Measurements from ENCODE around the gene NEXMIF.
"Not testable (repeated sequence)": the region's sequence is repeated elsewhere in the genome, so short reads cannot be mapped to it uniquely, and the experiment has no call there.

Gene NEXMIF

DNA sequence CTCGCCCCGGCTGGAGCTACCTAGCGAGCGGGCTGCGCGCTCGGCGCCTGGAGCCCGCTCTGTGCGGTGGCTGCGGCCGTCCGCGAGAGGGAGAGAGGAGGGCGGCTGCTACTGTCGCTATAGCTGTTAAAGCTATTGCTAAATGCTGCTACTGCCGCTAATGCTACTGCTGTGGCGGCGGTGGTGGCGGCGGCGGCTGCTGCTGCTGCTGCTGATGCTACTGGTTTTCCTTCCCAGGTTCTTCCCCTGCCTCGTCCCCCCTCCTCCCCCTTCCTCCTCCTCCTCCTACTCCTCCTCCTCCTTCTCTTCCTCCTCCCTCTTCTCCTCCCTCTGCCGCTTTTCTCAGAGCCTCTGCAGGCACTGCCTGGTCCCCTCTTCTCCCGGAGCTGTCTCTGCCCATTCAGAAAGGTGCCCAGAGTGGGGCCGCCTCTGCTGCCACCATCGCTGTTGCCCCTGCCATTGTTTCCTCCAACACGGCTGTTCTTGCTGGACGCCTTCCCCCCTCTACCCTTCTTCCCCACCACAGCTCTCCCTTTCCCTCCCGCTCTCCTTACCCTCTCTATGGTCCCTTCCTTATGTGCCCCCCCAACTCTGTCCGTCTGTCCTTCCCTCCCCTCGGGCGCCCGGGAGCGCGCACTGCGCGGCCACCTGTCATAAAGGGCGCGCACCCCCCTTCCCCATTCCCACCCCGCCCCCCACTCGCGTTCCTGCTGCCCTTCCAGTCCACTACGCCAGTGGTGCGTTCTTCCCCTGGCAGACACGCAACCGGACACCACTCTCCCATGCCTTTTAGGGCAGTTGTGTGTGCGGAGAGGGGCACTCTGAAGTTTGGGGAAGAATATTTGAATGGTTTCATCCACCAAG, at the start of gene NEXMIF:
Gene NEXMIF (minus strand): TSS at position 228 of the 864 bp plus-strand sequence.
- no peak for DNase-seq

DNA sequence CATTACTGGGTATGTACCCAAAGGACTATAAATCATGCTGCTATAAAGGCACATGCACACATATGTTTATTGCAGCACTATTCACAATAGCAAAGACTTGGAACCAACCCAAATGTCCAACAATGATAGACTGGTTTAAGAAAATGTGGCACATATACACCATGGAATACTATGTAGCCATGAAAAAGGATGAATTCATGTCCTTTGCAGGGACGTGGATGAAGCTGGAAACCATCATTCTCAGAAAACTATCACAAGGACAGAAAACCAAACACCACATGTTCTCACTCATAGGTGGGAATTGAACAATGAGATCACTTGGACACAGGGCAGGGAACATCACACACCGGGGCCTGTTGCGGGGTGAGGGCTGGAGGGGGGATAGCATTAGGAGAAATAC, 36.7 kb upstream of the NEXMIF start:
- not testable (repeated sequence) for DNase-seq

DNA sequence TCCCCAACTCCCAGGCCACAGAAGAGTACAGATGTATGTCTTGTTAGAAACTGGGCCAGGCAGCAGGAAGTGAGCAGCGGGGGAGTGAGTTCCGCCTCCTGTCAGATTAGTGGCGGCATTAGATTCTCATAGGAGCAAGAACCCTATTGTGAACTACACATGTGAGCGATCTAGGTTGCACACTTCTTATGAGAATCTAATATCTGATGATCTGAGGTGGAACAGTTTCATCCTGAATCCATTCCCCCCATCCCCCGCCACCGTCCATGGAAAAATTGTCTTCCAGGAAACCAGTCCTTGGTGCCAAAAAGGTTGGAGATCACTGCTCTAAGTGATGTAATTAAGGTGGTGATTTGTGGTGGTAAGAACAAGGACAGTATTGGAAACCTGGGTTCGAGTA, 24.5 kb upstream of the NEXMIF start:
- no peak for DNase-seq

DNA sequence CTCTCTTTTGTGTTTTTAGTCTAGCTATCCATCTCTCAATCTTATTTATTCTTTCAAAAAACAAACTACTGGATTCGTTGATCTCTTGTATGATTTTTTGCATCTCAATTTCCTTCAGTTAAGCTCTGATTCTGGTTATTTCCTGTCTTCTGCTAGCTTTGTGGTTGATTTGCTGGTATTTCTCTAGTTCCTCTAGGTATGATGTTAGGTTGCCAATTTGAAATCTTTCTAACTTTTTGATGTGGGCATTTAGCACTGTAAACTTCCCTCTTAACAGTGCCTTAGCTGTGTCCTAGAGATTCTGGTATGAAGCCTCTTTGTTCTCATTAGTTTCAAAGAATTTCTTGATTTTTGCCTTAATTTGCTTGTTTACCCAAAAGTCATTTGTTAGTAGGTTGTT, 15.2 kb upstream of the NEXMIF start:
- peak in 1 of 2 donors; percentile 1 for DNase-seq

DNA sequence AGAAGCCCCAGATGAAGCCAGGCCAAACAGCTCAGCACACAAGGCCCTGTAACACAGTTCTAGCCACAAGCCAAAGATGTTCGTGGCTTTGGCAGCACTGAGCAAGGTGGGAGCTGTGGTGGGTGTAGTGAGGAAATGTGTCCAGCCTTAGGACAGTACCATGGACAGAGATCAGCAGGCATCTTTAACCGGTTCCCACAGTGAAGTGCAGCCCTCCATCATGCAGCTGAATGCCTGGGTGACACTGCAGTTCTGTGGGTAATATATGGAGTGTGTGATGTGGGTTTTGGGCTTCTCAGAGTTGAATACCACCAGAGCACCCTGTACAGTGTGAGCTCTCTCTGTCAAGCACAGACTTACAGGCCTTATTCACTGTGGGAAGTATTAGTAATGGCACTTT, 6.0 kb upstream of the NEXMIF start:
- DNase-seq, result no peak

DNA sequence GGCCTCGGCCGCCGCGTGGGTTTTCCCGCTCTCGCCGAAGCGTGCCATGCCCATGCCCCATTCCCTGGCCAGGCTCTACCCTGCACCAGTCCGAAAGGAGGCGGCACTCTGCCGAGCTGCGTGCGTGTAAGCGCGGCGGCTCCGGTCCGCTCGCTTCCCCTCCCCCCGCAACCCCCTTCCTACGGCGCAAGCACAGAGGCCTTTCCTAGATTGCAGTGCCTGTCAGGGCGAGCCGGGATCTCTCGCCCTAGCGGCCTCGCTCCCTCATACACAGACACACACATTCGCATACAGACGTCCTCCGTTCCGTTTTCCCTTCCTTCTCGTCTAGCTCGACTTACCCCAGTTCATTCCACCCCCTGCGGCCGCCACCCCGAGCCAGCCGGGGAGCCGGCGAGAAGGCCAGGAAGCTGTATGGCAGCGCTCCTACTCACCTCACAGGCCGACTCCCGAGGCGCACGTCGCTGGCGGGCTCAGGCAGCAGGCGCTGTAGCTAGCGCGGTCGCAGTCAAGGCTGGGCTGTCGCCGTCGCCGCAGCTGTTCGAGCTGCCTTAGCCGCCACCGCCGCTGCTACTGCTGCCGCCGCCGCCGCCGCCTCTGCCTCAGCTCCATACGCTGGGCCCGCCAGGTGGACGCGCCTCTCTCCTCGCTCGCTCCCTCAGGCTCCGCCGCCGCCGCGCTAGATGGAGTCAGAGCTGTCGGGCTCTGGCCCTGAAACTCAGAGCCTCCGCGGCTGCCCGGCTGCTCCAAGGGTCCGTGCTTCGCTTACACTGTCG, 615 bp downstream of the NEXMIF start:
- DNase-seq, result peak in 1 of 2 donors; percentile 31

DNA sequence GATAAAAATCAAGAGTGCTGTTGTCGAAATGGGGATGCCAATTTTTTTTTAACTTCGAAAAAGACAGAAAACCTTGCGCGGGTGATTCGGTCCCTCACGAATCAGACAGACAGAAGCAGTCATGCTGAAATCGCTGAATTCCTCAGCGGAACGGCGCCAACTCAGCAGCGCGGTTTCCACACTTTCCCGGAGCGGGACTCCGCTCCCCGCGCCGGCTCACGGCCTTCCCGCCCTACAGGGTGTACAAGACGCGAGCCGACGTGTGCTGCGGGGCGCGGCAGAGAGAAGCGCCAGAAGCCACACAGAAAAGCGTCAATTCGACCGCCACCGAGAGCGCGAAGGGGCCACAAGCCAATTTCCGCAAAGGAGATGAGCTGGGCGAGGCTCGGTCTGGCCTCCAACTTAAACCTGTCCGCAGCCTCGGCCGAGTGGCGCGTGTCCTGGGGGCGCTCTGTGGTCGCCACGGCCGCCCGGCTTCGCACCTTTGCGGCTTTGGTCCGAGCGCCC, 1.3 kb downstream of the NEXMIF start:
- DNase-seq, result peak in 1 of 2 donors; percentile 9

DNA sequence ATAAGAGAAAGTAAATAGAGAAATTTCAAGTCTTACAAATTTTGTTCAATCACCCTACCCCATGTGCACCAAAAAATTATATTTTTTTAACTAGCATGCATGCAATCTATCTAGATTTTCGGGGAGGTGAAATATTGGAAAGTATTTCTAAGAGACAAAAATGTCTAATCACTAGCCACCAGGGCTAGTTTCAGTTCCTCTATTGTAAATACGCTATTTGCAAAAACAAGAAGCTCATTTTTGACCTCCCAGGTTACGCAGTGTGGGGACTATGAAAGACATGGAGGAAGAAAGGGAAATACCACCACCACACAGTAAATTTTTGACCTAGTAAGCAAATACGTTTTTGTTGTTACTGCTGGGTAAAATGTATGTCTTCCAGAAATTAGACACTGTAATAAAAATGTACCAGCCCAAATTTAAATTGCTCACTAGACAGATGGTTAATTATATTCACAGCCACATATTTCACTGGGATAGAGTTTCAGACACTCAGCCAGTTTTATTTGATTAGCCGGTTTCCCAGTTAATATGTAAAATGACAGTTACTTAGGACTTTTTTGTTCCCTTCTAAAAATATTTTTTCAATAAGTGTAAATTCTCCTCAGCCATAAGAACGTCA, 2.2 kb downstream of the NEXMIF start:
- DNase-seq, result no peak

DNA sequence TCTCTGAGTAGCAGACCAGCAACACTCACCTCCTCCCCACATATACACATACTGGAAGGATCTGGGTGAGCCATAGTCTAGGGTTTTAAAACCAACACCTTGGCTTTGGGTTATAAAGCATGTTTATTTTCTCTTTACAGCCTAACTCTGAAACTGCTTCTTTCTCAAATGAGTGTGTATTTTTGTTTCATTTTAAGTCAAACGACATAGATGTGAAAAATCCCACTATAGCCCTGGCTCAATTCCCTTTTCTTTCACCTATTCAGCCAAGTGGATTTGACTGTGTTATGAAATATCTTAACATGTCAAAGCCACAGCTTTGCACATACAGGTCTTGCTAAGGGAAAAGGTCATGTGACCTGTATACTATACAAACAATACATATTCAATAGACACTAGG, 13.8 kb downstream of the NEXMIF start:
- no peak for DNase-seq

DNA sequence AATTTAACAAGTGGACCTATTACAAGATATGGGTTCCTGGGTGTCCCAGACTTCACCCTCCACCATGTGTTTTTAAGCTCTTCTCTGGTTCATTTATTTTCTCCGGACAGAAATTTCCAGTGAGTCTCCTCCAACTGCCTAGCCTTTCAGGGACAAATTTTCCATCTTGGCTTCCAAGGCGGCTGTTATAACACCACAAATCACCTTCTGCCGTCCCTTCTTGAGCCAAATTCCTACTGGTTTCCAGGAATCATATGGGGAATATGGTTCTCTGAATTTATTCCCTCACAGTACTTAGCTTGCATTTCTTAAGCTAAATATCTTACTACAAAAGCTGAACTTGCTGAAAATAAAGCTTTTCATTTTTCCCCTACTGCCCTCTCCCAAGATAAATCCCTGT, 18.8 kb downstream of the NEXMIF start:
- no peak for DNase-seq

DNA sequence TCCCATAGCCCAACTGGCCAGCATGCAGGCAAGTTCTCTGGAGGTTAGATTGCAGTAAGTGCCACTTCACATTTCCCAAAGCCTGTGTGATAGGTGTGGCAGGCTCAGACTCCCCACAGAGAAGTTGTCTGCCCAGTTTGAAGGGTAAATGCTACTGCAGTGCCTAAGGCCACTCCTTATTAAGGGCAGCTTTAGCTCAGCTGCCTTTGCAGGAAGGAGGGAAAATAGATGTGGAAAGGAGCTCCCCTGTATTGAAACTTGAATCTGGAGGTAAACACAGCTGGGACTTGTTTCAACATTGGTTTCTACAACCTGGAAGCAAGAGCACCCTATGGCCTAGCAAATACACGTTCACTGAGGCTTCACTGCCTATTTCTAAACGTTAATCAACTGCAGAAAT, 22.4 kb downstream of the NEXMIF start:
- no peak for DNase-seq

DNA sequence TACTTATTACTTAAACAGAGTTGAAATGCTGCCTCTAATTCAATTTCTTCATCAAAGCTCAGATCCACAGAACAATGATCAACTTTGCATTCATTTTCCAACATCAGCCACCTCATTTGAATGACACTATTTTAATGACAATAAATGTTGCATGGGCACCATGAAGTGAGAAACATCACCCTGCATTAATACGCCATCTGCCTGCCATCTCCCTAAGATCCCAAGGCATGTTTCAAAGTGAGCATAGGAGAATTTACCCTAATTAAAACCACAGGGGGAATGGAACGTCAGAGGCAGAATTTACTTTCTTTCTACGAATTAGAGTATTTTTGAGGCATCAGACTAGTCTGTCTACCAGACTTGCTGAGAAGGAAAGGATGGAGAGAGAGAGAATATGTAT, 32.7 kb downstream of the NEXMIF start:
- DNase-seq, result no peak

DNA sequence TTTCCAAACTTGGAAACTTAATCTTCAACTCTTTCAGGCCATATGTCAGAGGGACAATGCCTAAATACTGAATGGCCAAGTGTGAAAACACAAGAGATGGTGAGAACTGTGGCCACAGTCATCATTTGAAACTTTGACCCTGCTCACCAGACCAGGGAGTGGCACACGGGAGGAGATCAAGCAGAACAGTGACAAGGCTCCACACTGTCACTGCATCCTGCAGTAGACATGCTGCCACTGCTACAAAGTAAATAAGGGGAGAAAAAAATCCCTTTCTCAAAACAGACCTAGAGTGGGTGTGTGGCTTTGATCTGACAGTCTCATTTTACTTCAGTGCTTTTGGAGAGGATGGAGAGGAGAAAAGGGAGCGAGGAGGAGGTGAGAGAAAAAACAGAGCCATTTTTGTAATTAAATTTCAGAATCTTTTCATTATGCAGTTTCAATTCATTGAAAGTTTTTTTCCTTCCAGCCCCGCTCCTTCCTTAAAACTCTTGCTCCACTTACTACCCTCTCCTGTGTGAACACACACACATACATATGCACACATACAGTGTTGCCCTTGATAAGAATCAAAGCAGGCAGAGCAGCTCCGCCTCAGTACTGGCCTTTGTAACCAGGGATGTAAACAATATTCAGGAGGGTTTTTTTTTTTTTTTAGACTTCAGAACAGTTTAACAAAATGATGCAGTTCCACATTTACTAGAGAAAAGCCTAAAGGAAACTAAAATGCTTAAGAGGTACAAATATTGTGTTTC, 34.4 kb downstream of the NEXMIF start:
- no peak for DNase-seq

DNA sequence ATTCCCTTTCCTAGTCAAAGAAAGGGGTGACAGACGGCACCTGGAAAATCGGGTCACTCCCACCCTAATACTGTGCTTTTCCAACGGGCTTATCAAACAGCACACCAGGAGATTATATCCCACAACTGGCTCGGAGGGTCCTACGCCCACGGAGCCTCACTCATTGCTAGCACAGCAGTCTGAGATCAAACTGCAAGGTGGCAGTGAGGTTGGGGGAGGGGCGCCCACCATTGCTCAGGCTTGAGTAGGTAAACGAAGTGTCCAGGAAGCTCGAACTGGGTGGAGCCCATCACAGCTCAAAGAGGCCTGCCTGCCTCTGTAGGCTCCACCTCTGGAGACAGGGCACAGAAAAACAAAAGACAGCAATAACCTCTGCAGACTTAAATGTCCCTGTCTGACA, 42.9 kb downstream of the NEXMIF start:
- DNase-seq, result not testable (repeated sequence)

DNA sequence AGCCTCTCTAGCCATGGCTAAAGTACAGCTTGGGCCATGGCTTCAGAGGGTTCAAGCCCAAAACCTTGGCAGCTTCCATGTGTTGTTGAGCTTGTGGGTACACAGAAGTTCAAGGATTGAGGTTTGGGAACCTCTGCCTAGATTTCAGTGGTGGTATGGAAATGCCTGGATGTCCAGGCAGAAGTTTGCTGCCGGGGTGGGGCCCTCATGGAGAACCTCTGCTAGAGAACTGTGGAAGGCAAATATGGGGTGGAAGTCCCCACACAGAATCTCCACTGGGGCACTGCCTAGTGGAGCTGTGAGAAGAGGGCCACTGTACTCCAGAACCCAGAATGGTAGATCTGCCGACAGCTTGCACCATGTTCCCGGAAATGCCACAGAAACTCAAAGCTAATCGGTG, 59.5 kb downstream of the NEXMIF start:
- no peak for DNase-seq

DNA sequence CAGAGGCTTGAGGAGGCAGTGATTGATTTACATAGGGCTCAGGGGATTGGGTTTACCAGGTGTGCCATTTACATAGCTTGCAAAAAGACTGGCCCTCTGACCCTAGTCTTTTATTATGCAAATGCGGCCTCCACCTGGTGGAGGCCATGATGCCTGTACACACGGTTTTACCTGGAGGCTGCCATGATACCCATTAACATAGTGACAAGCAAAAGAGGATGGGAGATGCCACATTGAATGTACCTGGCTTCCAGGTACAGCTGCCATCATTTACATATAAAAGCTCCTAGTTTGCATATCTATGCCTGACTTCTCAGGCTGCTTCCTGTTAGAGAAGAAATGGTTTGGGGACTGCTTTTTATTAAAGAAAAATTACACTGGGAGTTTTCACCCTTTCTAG, 72.0 kb downstream of the NEXMIF start:
- no peak for DNase-seq

DNA sequence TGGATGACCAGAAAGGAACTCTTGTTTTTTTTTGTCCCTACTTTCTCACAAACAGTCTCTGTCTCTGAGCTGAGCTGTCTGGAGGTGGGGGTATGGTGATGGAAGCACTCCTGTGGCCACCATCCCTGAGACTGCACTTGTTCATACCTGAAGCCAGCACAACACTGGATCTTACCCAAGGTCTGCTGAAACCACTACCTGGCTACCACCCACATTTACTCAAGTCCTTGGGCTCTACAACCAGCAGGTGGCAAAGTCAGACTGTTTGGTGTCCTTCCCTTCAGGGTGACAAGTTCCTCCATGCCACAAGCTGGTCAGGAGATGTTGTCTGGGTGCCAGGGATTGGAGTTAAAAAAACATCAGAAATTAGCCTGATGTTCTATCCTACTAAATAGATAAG, 89.7 kb downstream of the NEXMIF start:
- no peak for DNase-seq

DNA sequence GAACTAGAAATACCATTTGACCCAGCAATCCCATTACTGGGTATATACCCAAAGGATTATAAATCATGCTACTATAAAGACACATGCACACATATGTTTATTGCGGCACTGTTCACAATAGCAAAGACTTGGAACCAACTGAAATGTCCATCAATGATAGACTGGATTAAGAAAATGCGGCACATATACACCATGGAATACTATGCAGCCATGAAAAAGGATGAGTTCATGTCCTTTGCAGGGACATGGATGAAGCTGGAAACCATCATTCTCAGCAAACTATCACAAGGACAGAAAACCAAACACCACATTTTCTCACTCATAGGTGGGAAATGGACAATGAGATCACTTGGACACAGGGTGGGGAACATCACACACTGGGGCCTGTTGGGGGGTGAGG, 105.5 kb downstream of the NEXMIF start:
- DNase-seq, result not testable (repeated sequence)

DNA sequence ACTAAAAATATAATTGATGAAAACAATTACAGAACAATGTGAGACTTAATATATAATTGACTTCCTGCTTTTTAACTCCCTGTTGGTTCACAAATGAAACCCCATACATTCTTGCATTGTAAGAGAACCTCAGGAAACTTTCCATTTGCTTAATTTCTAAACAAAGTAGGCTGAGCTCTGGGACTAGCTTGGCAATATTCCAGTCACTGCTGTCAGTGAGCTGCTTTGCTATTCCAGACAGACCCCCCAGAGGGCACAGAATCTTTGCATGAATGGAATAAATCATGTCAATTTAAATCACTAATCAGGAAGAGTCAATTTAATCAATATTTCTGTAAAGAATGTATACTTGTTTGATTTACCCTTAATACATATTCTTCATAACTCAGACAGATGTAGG, 110.6 kb downstream of the NEXMIF start:
- DNase-seq, result no peak

DNA sequence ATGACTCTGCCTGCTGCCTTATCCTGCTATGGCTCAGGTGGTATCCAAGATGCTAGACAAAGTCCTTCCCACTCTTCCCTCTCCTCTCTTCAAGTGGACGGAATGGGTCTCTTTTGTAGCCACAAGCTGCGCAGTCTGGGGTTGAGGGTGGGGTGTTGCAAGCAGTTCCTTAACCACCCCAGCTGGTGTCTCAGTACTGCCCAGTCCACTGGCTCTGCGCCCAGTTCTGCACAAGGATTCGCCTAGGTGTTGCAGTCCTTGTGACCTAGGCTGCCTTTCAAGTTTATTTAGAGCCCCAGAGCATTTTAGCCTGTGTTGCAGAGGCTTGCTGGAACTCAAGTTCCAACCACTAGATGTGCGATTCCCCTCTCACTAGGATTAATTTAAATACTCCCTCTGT, 120.7 kb downstream of the NEXMIF start:
- no peak for DNase-seq

DNA sequence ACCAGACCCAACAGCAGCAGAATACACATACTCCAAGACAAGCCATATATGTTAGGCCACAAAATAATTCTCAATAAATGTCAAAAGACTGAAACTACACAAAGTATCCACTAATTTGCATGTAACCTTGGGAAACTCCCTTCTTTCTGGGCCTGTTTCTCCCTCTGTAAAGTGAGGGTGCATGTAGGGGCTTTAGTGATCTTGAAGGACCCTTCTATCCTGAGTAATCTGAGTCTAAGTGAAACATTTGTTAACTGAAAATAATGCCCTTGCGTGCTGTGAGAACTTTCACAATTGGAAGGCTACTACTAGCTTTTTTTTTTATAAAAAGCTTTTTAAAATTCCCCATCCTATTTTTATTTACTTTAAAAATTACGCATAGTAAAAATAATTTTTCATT, 125.2 kb downstream of the NEXMIF start:
- DNase-seq, result no peak

DNA sequence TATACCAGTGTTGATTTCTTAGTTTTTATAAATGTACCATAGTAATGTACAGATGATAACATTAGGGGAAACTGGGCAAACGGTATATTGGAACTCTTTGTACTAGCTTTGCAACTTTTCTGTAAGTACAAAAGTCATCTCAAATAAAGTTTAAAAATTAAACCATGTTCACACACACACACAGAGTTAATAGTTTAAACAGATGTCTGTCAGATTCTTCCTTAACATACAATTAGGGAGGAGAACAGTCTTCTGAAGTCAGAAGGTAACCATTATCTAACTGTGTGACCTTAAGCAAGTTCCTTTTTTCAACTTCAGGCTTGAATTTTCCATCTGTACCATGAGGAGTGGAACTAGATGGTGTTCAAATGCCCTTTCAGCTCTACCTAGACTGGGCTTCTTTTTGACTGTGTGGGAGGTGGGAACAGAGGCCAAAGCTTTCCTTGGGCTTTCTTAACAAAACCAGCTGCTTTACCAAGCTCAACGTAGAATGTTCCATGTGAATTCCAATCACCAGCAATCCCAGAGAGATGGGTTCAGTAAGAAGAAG, 127.8 kb downstream of the NEXMIF start:
- no peak for DNase-seq

Measured in CD4-positive, alpha-beta T cell treated with Interferon alpha-2 for 1 hour (primary cell).